ENCODE data around the gene SEPHS2. TPM values are rescaled to one million over a fixed set of nuclear protein-coding genes. Genes with fewer than 3 reads are reported as not detected.

SEPHS2 gene
- total RNA-seq = 14.0 and 14.7 TPM in 2 replicates

GRCh38 chr16:30445408-30446202 is at the start of gene SEPHS2:
SEPHS2 (minus strand) TSS chr16:30445874; CDS start chr16:30445727, 147 bp downstream.

GRCh38 chr16:30472328-30472942 is 26.8 kb upstream of the SEPHS2 start, which contains the start of gene ITGAL:
ITGAL (plus strand) TSS chr16:30472742; CDS start chr16:30472838, 96 bp downstream.

GRCh38 chr16:30429678-30430427 is 15.8 kb downstream of the SEPHS2 start, which contains the start of gene DCTPP1:
DCTPP1 (minus strand) TSS chr16:30430030; CDS start chr16:30429980, 50 bp downstream.

GRCh38 chr16:30407102-30407803 is 38.4 kb downstream of the SEPHS2 start, which contains the start of gene ZNF771:
ZNF771 (plus strand) TSS chr16:30407606; CDS start chr16:30408054, 448 bp downstream.

GRCh38 chr16:30395155-30395991 is 50.3 kb downstream of the SEPHS2 start, which contains the start of gene ZNF48:
ZNF48 (plus strand) TSS chr16:30395420; CDS start chr16:30395795, 375 bp downstream.

Other genes with a start within 250 kb of the SEPHS2 start
- 5.2 and 8.6 TPM in 2 replicates for gene SULT1A3, start 246.6 kb downstream of the SEPHS2 start, total RNA-seq
- 0.15 and 2.0 TPM in 2 replicates for gene NPIPB13, start 197.4 kb downstream of the SEPHS2 start, total RNA-seq
- gene CD2BP2, start 90.6 kb downstream of the SEPHS2 start, total RNA-seq = 39.0 and 42.6 TPM in 2 replicates
- gene TBC1D10B, start 75.4 kb downstream of the SEPHS2 start, total RNA-seq = 41.5 and 49.0 TPM in 2 replicates
- not detected in 2 replicates for gene MYL11, start 71.1 kb downstream of the SEPHS2 start, total RNA-seq
- 0.50 TPM in 1 of 2 replicates, not detected in the other for gene SEPTIN1, start 63.3 kb downstream of the SEPHS2 start, total RNA-seq
- 5.4 and 8.3 TPM in 2 replicates for gene ZNF48, start 50.5 kb downstream of the SEPHS2 start, total RNA-seq
- gene ZNF771, start 38.3 kb downstream of the SEPHS2 start, total RNA-seq = 15.6 and 20.5 TPM in 2 replicates
- 7.9 and 16.9 TPM in 2 replicates for gene DCTPP1, start 15.8 kb downstream of the SEPHS2 start, total RNA-seq
- gene ITGAL, start 26.9 kb upstream of the SEPHS2 start, total RNA-seq = under 0.01 TPM in 1 of 2 replicates, not detected in the other
- gene ZNF768, start 80.7 kb upstream of the SEPHS2 start, total RNA-seq = 14.3 and 27.5 TPM in 2 replicates
- gene ZNF747, start 89.0 kb upstream of the SEPHS2 start, total RNA-seq = 9.9 and 19.4 TPM in 2 replicates
- gene ZNF764, start 112.5 kb upstream of the SEPHS2 start, total RNA-seq = 6.3 and 6.5 TPM in 2 replicates
- 13.2 and 13.6 TPM in 2 replicates for gene ZNF688, start 125.8 kb upstream of the SEPHS2 start, total RNA-seq
- 6.4 and 8.3 TPM in 2 replicates for gene ZNF785, start 139.8 kb upstream of the SEPHS2 start, total RNA-seq
- gene ZNF689, start 164.5 kb upstream of the SEPHS2 start, total RNA-seq = 5.4 and 7.1 TPM in 2 replicates
- gene PRR14, start 205.1 kb upstream of the SEPHS2 start, total RNA-seq = 4.8 and 8.8 TPM in 2 replicates
- 23.2 and 24.4 TPM in 2 replicates for gene FBRS, start 212.6 kb upstream of the SEPHS2 start, total RNA-seq